Measurements from ENCODE around the gene MTRF1L. TPM values are rescaled to one million over a fixed set of nuclear protein-coding genes. Genes with fewer than 3 reads are reported as not detected.

The MTRF1L gene
- total and polyA plus RNA-seq, 2 of the 8 experiments (the other 6 are each of a cell fraction or from before 2014, with no cell fraction given), result 4.5 to 26.5 TPM

GRCh38 chr6:153024709-153025017 is 22.2 kb upstream of the MTRF1L start:
- Histone ChIP-seq H2BK12ac (ENCODE audit: low read depth, low read length) (no peak overlapping the region), H3K9me3 (ENCODE audit: insufficient read depth in 2 of 2, low read depth in 1 of 2, low read length in 1 of 2) (no peaks in the 10 kb centered on the region), H3K23me2 (ENCODE audit: low read depth, low read length) (no peaks in the 10 kb centered on the region), H4K5ac (ENCODE audit: insufficient read length, low read depth, low read length) (no peak overlapping the region), H3K79me1 (ENCODE audit: low read depth, low read length) (no peaks in the 10 kb centered on the region), H2BK20ac (ENCODE audit: low read length) (no peak overlapping the region), H3K4me1 (replicated peaks in 1 of 4; ENCODE audit: control insufficient read depth in 3 of 4, insufficient read depth in 4 of 4, low read length in 3 of 4) (no peaks in the 10 kb centered on the region), H3K79me2 (ENCODE audit: control insufficient read depth in 1 of 2, insufficient read depth in 2 of 2, low read length in 2 of 2) (no peaks in the 10 kb centered on the region), H3K4me2 (ENCODE audit: insufficient read depth in 1 of 2, low read depth in 2 of 2, low read length in 2 of 2) (no peak overlapping the region), H4K20me1 (replicated peaks in 1 of 2; ENCODE audit: control insufficient read depth in 1 of 2, insufficient read depth in 2 of 2, low read length in 2 of 2) (no peaks in the 10 kb centered on the region), H2AFZ (ENCODE audit: low read length) (no peak overlapping the region), H3K56ac (replicated peaks; ENCODE audit: insufficient read length, low read depth, low read length) (no peak overlapping the region), H3K14ac (ENCODE audit: insufficient read length) (no peak overlapping the region), H2BK15ac (ENCODE audit: low read length) (no peak overlapping the region), H3K23ac (ENCODE audit: insufficient read length) (no peak overlapping the region), H2BK120ac (replicated peaks; ENCODE audit: low read depth, low read length) (no peak overlapping the region), H2AK5ac (ENCODE audit: low read depth, low read length) (no peak overlapping the region), H3K18ac (ENCODE audit: extremely low read depth, low read length) (no peak overlapping the region), H2BK5ac (ENCODE audit: low read depth, low read length) (no peak overlapping the region), H3K27me3 (replicated peaks in 1 of 4; ENCODE audit: control insufficient read depth in 3 of 4, extremely low read depth in 1 of 4, insufficient read depth in 3 of 4, low read length in 3 of 4) (no peaks in the 10 kb centered on the region), H3K36me3 (ENCODE audit: control insufficient read depth in 2 of 4, insufficient read depth in 4 of 4, low read length in 3 of 4) (no peaks in the 10 kb centered on the region), H3K4me3 (ENCODE audit: extremely low read depth in 1 of 4, insufficient read depth in 2 of 4, low read depth in 3 of 4, low read length in 4 of 4) (no peak overlapping the region), H3K27ac (ENCODE audit: low read depth, low read length) (no peak overlapping the region), H4K8ac (ENCODE audit: extremely low read depth, insufficient read depth, low read length) (no peak overlapping the region), H3K9ac (replicated peaks in 1 of 4; ENCODE audit: extremely low read depth in 1 of 4, low read depth in 3 of 4, low read length in 3 of 4) (no peak overlapping the region), H3K4ac (replicated peaks; ENCODE audit: insufficient read length, low read depth, low read length) (no peak overlapping the region), H4K91ac (replicated peaks; ENCODE audit: insufficient read length, low read length) (no peak overlapping the region)
- no peak for DNase-seq (ENCODE audit: low read depth in 1 of 2, low spot score in 2 of 2)
- WGBS, 2 experiments (ENCODE audit: extremely low coverage in 1 of 2, insufficient coverage in 1 of 2, insufficient read length in 1 of 2, insufficient replicate concordance in 2 of 2, low coverage in 1 of 2, low lambda C conversion rate in 2 of 2, missing lambda C conversion rate in 1 of 2), result 19% methylated on average over 1 of the region's 1 CpG; no CpG with 5 or more reads in 1 of the 2 experiments
- no peak for FAIRE-seq
- TF ChIP-seq CREB1 (IDR thresholded peaks at IDR 0.05) (no peak), EZH2 (IDR thresholded peaks at IDR 0.05; ENCODE audit: low read depth, low read length, severe bottlenecking) (no peak), JUND (IDR thresholded peaks at IDR 0.05; ENCODE audit: low read length) (no peak), TEAD4 (IDR thresholded peaks at IDR 0.05; ENCODE audit: low read depth, low read length) (no peak), SIX5 (IDR thresholded peaks at IDR 0.05; ENCODE audit: low read depth, low read length) (no peak), E2F6 (IDR thresholded peaks at IDR 0.05) (no peak)
- CTCF ChIA-PET (ENCODE audit: partially characterized antibody), result interaction anchor here (0.6 to 1.4 kb wide), 11 partner anchors 9 to 802 kb away, joined by 3 to 5 read pairs (median 3); no protein-coding TSS in a partner anchor
- POLR2A ChIA-PET (ENCODE audit: partially characterized antibody), result no interaction called here

All from H1 (cell line).